ENCODE data around the gene REELD1. TPM values are rescaled to one million over a fixed set of nuclear protein-coding genes. Genes with fewer than 3 reads are reported as not detected.

The REELD1 gene
- total and polyA plus RNA-seq, 4 donors: 0.22 to 0.86 (median 0.56) TPM

DNA sequence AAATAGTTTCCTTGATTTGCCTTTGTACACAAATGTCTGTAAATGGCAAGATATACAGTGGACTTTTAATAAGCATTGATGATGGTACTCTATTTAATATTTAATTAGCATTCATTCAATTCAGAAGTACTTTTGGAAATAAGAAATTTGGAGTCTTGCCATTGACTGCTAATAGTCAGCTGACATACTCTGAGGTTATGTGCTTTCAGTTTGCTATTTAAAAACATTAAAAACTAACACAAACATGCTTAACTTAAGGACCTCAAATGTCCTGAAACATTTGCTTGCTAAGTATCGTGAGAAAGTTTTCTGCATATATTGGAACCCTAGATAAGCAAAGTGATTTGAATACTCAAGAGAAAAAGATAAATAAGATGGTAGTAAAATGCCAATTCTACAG lies 64.6 kb downstream of the REELD1 start:
- TF ChIP-seq, protein P1, sequence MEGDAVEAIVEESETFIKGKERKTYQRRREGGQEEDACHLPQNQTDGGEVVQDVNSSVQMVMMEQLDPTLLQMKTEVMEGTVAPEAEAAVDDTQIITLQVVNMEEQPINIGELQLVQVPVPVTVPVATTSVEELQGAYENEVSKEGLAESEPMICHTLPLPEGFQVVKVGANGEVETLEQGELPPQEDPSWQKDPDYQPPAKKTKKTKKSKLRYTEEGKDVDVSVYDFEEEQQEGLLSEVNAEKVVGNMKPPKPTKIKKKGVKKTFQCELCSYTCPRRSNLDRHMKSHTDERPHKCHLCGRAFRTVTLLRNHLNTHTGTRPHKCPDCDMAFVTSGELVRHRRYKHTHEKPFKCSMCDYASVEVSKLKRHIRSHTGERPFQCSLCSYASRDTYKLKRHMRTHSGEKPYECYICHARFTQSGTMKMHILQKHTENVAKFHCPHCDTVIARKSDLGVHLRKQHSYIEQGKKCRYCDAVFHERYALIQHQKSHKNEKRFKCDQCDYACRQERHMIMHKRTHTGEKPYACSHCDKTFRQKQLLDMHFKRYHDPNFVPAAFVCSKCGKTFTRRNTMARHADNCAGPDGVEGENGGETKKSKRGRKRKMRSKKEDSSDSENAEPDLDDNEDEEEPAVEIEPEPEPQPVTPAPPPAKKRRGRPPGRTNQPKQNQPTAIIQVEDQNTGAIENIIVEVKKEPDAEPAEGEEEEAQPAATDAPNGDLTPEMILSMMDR (IDR thresholded peaks at IDR 0.05; ENCODE audit: control extremely low read depth, extremely low read depth): no peak
- Histone ChIP-seq H3K4me1 (ENCODE audit: control insufficient read depth in 5 of 5, insufficient read depth in 5 of 5, low read length in 5 of 5) (peaks cover 0 to 14% (median 0%) of the 10 kb centered on the region in 5 donors), H3K27me3 (ENCODE audit: control insufficient read depth in 3 of 3, insufficient read depth in 3 of 3, low read length in 2 of 3) (no peaks in the 10 kb centered on the region), H3K36me3 (ENCODE audit: control insufficient read depth in 4 of 4, insufficient read depth in 4 of 4, low read length in 4 of 4) (no peaks in the 10 kb centered on the region), H3K9ac (ENCODE audit: insufficient read depth in 1 of 2, low read length in 2 of 2) (no peak overlapping the region), H3K4me3 (no peak overlapping the region), H3K27ac (ENCODE audit: low read depth in 1 of 2, low read length in 1 of 2) (no peak overlapping the region), H3K9me3 (ENCODE audit: control insufficient read depth in 4 of 4, insufficient read depth in 3 of 4, low read length in 3 of 4) (no peaks in the 10 kb centered on the region)
- WGBS, 2 donors: 51 to 74% methylated on average over 1 of the region's 1 CpG
- DNase-seq (peak in 1 of 3 donors; percentile 6), ATAC-seq (ENCODE audit: insufficient read depth, low FRiP score) (no peak)

Other genes starting within 250 kb of the REELD1 start
- 10 to 100 TPM; 28.8 to 52.0 TPM for gene LSM6, start 38.8 kb upstream of the REELD1 start, total RNA-seq
- gene LSM6, start 38.8 kb upstream of the REELD1 start, polyA plus RNA-seq: 10 to 100 TPM; 35.7 to 66.8 TPM